H1 (cell line): ENCODE data around the gene LRP11. TPM values are rescaled to one million over a fixed set of nuclear protein-coding genes. Genes with fewer than 3 reads are reported as not detected.

Experiments used
- CTCF ChIA-PET: fragments of 300-600 bp; sonication (Branson Sonifier 250); formaldehyde crosslinking; loops from one replicate; lab custom pipeline; 2021; ENCODE audit not compliant: partially characterized antibody; lab: Charles Lee
- POLR2A ChIA-PET: fragments of 300-600 bp; sonication (Branson Sonifier 250); formaldehyde crosslinking; loops from one replicate; lab custom pipeline; 2021; ENCODE audit warnings: inconsistent platforms; ENCODE audit not compliant: partially characterized antibody; lab: Charles Lee
- DNase-seq, 2 experiments: peaks; one replicate each; pipeline versions ENCODE4 v3.0.0 to v3.0.0-alpha.2; 2010 to 2022; ENCODE audit warnings: low spot score in 2 of 2, low read depth in 1 of 2, mixed read lengths in 1 of 2
- FAIRE-seq: peaks from 2 replicates; lab custom pipeline; 2011; peaks lifted over from hg19 to GRCh38; lab: Jason Lieb, UNC
- H2AFZ ChIP-seq: 2 replicates; pipeline ENCODE4 v1.8.1; 2012; ENCODE audit warnings: low read length, inconsistent platforms
- H2AK5ac ChIP-seq: 2 replicates; pipeline ENCODE4 v1.6.1; 2013; ENCODE audit warnings: low read depth, low read length
- H2BK120ac ChIP-seq: replicated peaks from 2 replicates; pipeline ENCODE3; 2013; ENCODE audit warnings: low read depth, low read length, inconsistent platforms
- H2BK12ac ChIP-seq: 2 replicates; pipeline ENCODE4 v1.6.1; 2013; ENCODE audit warnings: low read depth, low read length
- H2BK15ac ChIP-seq: 2 replicates; pipeline ENCODE4 v1.6.1; 2013; ENCODE audit warnings: low read length
- H2BK20ac ChIP-seq: 2 replicates; pipeline ENCODE4 v1.6.1; 2013; ENCODE audit warnings: low read length
- H2BK5ac ChIP-seq: 2 replicates; pipeline ENCODE4 v1.6.1; 2013; ENCODE audit warnings: low read depth, low read length
- H3K14ac ChIP-seq: 2 replicates; pipeline ENCODE4 v1.6.1; 2013; ENCODE audit warnings: inconsistent platforms; ENCODE audit not compliant: insufficient read length
- H3K18ac ChIP-seq: 2 replicates; pipeline ENCODE4 v1.6.1; 2013; ENCODE audit warnings: low read length; ENCODE audit errors: extremely low read depth
- H3K23ac ChIP-seq: 2 replicates; pipeline ENCODE4 v1.6.1; 2013; ENCODE audit warnings: inconsistent platforms; ENCODE audit not compliant: insufficient read length
- H3K23me2 ChIP-seq: 2 replicates; pipeline ENCODE4 v1.6.1; 2013; ENCODE audit warnings: low read depth, low read length
- H3K27ac ChIP-seq: 2 replicates; pipeline ENCODE4 v1.6.1; 2011; ENCODE audit warnings: low read depth, low read length, inconsistent platforms
- H3K27me3 ChIP-seq, 4 experiments: replicated peaks in 1 of 4; 1 replicate in 1 of 4; 2 replicates in 3 of 4; pipeline versions ENCODE4 v1.6.1 to v1.8.1; 2011 to 2013; ENCODE audit warnings: low read length in 3 of 4, mild to moderate bottlenecking in 3 of 4, inconsistent platforms in 2 of 4, mixed read lengths in 2 of 4, moderate library complexity in 1 of 4; ENCODE audit not compliant: control insufficient read depth in 3 of 4, insufficient read depth in 3 of 4; ENCODE audit errors: extremely low read depth in 1 of 4
- H3K36me3 ChIP-seq, 4 experiments: 2 replicates each; pipeline versions ENCODE4 v1.6.1 to v1.8.1; 2011 to 2013; ENCODE audit warnings: mild to moderate bottlenecking in 4 of 4, low read length in 3 of 4, moderate library complexity in 2 of 4, control low read depth in 1 of 4, inconsistent platforms in 1 of 4; ENCODE audit not compliant: insufficient read depth in 4 of 4, control insufficient read depth in 2 of 4
- H3K4ac ChIP-seq: replicated peaks from 2 replicates; pipeline ENCODE3; 2013; ENCODE audit warnings: low read length, low read depth, mixed read lengths, inconsistent platforms; ENCODE audit not compliant: insufficient read length
- H3K4me1 ChIP-seq, 4 experiments: replicated peaks in 1 of 4; 1 replicate in 1 of 4; 2 replicates in 3 of 4; pipeline versions ENCODE4 v1.6.1 to v1.8.1; 2011 to 2013; ENCODE audit warnings: low read length in 3 of 4, inconsistent platforms in 2 of 4, mixed read lengths in 1 of 4; ENCODE audit not compliant: insufficient read depth in 4 of 4, control insufficient read depth in 3 of 4
- H3K4me2 ChIP-seq, 2 experiments: 2 replicates each; pipeline versions ENCODE4 v1.6.1 to v1.8.1; 2011 to 2013; ENCODE audit warnings: low read depth in 2 of 2, low read length in 2 of 2, control low read depth in 1 of 2, inconsistent platforms in 1 of 2, mild to moderate bottlenecking in 1 of 2; ENCODE audit not compliant: insufficient read depth in 1 of 2
- H3K4me3 ChIP-seq, 4 experiments: fragments of 200-600, 300-600 bp in 1 of 4; sonication (generic), shearing (Covaris generic), sonication (Bioruptor Twin) in 1 of 4; 2 replicates each; pipeline versions ENCODE4 v1.5.1 to v1.8.1; 2011 to 2016; ENCODE audit warnings: low read length in 4 of 4, low read depth in 3 of 4, control low read depth in 2 of 4, inconsistent platforms in 2 of 4, mild to moderate bottlenecking in 2 of 4, mixed read lengths in 1 of 4, moderate library complexity in 1 of 4; ENCODE audit not compliant: insufficient read depth in 2 of 4; ENCODE audit errors: extremely low read depth in 1 of 4
- H3K56ac ChIP-seq: replicated peaks from 2 replicates; pipeline ENCODE3; 2013; ENCODE audit warnings: low read depth, mild to moderate bottlenecking, mixed read lengths, low read length, inconsistent platforms; ENCODE audit not compliant: insufficient read length
- H3K79me1 ChIP-seq: 2 replicates; pipeline ENCODE4 v1.6.1; 2013; ENCODE audit warnings: low read depth, low read length, control low read depth
- H3K79me2 ChIP-seq, 2 experiments: 2 replicates each; pipeline versions ENCODE4 v1.6.1 to v1.8.1; 2012 to 2013; ENCODE audit warnings: low read length in 2 of 2, mild to moderate bottlenecking in 2 of 2, inconsistent platforms in 1 of 2; ENCODE audit not compliant: insufficient read depth in 2 of 2, control insufficient read depth in 1 of 2
- H3K9ac ChIP-seq, 4 experiments: replicated peaks in 1 of 4; 1 replicate in 1 of 4; 2 replicates in 3 of 4; pipeline versions ENCODE4 v1.6.1 to v1.8.1; 2011 to 2013; ENCODE audit warnings: low read depth in 3 of 4, low read length in 3 of 4, control low read depth in 2 of 4, mild to moderate bottlenecking in 2 of 4, moderate library complexity in 2 of 4, inconsistent platforms in 1 of 4; ENCODE audit errors: extremely low read depth in 1 of 4
- H3K9me3 ChIP-seq, 2 experiments: 2 replicates each; pipeline versions ENCODE4 v1.6.1 to v1.8.1; 2012 to 2013; ENCODE audit warnings: mild to moderate bottlenecking in 2 of 2, moderate library complexity in 2 of 2, control low read depth in 1 of 2, inconsistent platforms in 1 of 2, low read depth in 1 of 2, low read length in 1 of 2, mixed read lengths in 1 of 2; ENCODE audit not compliant: insufficient read depth in 2 of 2
- H4K20me1 ChIP-seq, 2 experiments: replicated peaks in 1 of 2; 2 replicates each; pipeline versions ENCODE3 to v1.8.1; 2011 to 2013; ENCODE audit warnings: inconsistent platforms in 2 of 2, low read length in 2 of 2, mild to moderate bottlenecking in 1 of 2; ENCODE audit not compliant: insufficient read depth in 2 of 2, control insufficient read depth in 1 of 2
- H4K5ac ChIP-seq: 2 replicates; pipeline ENCODE4 v1.6.1; 2013; ENCODE audit warnings: low read length, low read depth, mixed read lengths, inconsistent platforms; ENCODE audit not compliant: insufficient read length
- H4K8ac ChIP-seq: 2 replicates; pipeline ENCODE4 v1.8.0; 2013; ENCODE audit warnings: mild to moderate bottlenecking, moderate library complexity, low read length, inconsistent platforms; ENCODE audit not compliant: insufficient read depth; ENCODE audit errors: extremely low read depth
- H4K91ac ChIP-seq: replicated peaks from 2 replicates; pipeline ENCODE3; 2013; ENCODE audit warnings: low read length, mixed read lengths, inconsistent platforms; ENCODE audit not compliant: insufficient read length
- JUN ChIP-seq: IDR thresholded peaks from 2 replicates; pipeline ENCODE4 v1.6.1; 2011; ENCODE audit warnings: low read depth, mild to moderate bottlenecking, improper control_type of control experiment, low read length
- WGBS, 2 experiments: shearing (Covaris generic) in 1 of 2; methylation state at CpG; one replicate each; pipeline versions ENCODE4 v1.1.6 to v1.1.7; 2013 to 2015; ENCODE audit warnings: low lambda C conversion rate in 2 of 2, mixed read lengths in 2 of 2, inconsistent platforms in 1 of 2, low coverage in 1 of 2, missing lambda C conversion rate in 1 of 2; ENCODE audit not compliant: insufficient replicate concordance in 2 of 2, insufficient coverage in 1 of 2, insufficient read length in 1 of 2; ENCODE audit errors: extremely low coverage in 1 of 2, missing lambda C conversion rate in 1 of 2; 5-methylcytosine and 5-hydroxymethylcytosine counted together
- polyA plus RNA-seq, 7 experiments: library from polyadenylated mRNA; depleted of rRNA in 3 of 7; stranded (reverse) in 5 of 7; unstranded in 2 of 7; fragments of >200 nt in 5 of 7; fragments of 200-250 nt in 2 of 7; gene quantifications; 1 replicate in 5 of 7; 2 replicates in 1 of 7; 4 replicates in 1 of 7; pipeline versions ENCODE4 v1.2.1 to v1.2.3, GENCODE V29; 2011 to 2013; ENCODE audit warnings: missing spikeins in 2 of 7, mixed read lengths in 2 of 7
- total RNA-seq: library from RNA; stranded (reverse); fragmentation: NEBNext Ultra II Directional; extraction: Animal tissue kit (Norgen Biotek cat#: 25700); gene quantifications from 2 replicates; pipeline ENCODE4 v1.2.1, GENCODE V29; 2021

Gene LRP11
- total and polyA plus RNA-seq, 2 of the 8 experiments (the other 6 are each of a cell fraction or from before 2014, with no cell fraction given) = 11.0 to 20.0 TPM

DNA sequence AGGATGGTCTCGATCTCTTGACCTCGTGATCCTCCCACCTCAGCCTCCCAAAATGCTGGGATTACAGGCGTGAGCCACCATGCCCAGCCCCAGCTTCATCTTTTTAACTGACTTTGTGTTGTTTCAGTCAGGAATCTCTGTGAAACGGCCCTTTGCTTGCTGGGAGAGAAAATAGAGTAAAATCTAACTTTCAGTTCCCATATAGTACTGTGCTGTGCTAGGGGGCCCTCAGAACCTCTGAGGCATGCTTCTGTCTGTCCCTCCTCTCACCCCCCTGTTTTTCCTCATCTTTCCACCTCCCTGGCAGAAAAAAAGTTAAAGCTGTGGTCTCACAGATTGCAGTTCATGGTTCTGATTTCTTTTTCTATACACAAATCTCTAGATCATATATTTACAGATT lies 48.4 kb downstream of the LRP11 start:
- H3K4me1 ChIP-seq = no peaks in the 10 kb centered on the region
- CTCF ChIA-PET = interaction anchor here (0.6 to 17.8 kb wide), 3 partner anchors 8 to 137 kb away, joined by 3 to 195 read pairs (median 10); no protein-coding TSS in a partner anchor

More for the DNA sequence above, 48.4 kb downstream of the LRP11 start:
- no peaks in the 10 kb centered on the region for H3K9me3 ChIP-seq
- FAIRE-seq (no peak), DNase-seq (no peak)
- H3K79me2 ChIP-seq = no peaks in the 10 kb centered on the region
- POLR2A ChIA-PET = interaction anchor here (1.5 kb wide), 1 partner anchor 9 kb away, joined by 3 read pairs; no protein-coding TSS in a partner anchor
- no peak overlapping the region for H2BK12ac ChIP-seq
- no peak overlapping the region for H2AFZ ChIP-seq
- no peak overlapping the region for H4K91ac ChIP-seq
- no peak overlapping the region for H4K5ac ChIP-seq
- H2BK15ac ChIP-seq = no peak overlapping the region
- H4K20me1 ChIP-seq = no peaks in the 10 kb centered on the region
- H3K23me2 ChIP-seq = no peaks in the 10 kb centered on the region
- no peaks in the 10 kb centered on the region for H3K79me1 ChIP-seq
- no peak overlapping the region for H2BK120ac ChIP-seq
- H3K36me3 ChIP-seq = peaks cover 0 to 5% (median 3%) of the 10 kb centered on the region in 4 experiments; a peak in 3 of 8 replicates
- H3K4ac ChIP-seq = no peak overlapping the region
- no peak overlapping the region for H3K27ac ChIP-seq
- no peak overlapping the region for H3K9ac ChIP-seq
- H2BK5ac ChIP-seq = no peak overlapping the region
- no peak overlapping the region for H2AK5ac ChIP-seq
- no peak overlapping the region for H3K4me2 ChIP-seq
- H2BK20ac ChIP-seq = no peak overlapping the region
- H3K4me3 ChIP-seq = no peak overlapping the region
- no peak overlapping the region for H4K8ac ChIP-seq
- H3K56ac ChIP-seq = no peak overlapping the region
- no peak overlapping the region for H3K14ac ChIP-seq
- no peak overlapping the region for H3K23ac ChIP-seq
- H3K18ac ChIP-seq = no peak overlapping the region
- WGBS, 2 experiments = 88% methylated on average over 3 of the region's 4 CpGs; no CpG with 5 or more reads in 1 of the 2 experiments
- no peak for TF ChIP-seq JUN
- no peaks in the 10 kb centered on the region for H3K27me3 ChIP-seq
